KBM-7 (cell line): Measurements from ENCODE around the gene MGAT4D.
"Not testable (repeated sequence)": the region's sequence is repeated elsewhere in the genome, so short reads cannot be mapped to it uniquely, and the experiment has no call there.

Experiments
- DNase-seq: peaks from one replicate; pipeline ENCODE4 v3.0.0-alpha.2; 2015
- in situ Hi-C: fragments of 300-500 bp; cut with MboI; formaldehyde crosslinking; loops from 2 replicates; pipeline ENCODE4 v1.14.3; 2020; ENCODE audit warnings: low sequenced_read_pairs, low pct_unique_long_range_greater_than_20kb, mixed read lengths

Gene MGAT4D

DNA sequence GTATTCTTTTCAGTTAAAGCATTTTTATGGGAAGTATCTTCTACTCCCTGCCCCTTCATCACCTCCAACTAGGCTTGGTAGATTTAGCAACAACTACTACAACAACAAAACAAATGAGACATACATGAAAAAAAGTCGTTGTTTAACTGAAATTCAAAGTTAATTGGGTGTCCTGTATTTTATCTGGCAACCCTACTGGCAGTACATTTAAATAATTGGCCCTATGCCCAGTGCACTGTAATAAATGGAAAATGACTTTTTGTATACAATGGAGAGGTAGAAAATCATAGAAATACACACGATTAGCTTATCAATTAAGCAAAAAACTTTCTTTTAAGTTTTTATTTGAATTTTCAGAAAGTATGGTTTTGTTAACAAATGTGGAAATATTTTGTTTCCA lies 49.3 kb downstream of the MGAT4D start:
- in situ Hi-C loops, result no loop called here
- no peak for DNase-seq

- no peak for DNase-seq
Measured at GRCh38 chr4:140448162-140448561, 49.9 kb downstream of the MGAT4D start.

DNA sequence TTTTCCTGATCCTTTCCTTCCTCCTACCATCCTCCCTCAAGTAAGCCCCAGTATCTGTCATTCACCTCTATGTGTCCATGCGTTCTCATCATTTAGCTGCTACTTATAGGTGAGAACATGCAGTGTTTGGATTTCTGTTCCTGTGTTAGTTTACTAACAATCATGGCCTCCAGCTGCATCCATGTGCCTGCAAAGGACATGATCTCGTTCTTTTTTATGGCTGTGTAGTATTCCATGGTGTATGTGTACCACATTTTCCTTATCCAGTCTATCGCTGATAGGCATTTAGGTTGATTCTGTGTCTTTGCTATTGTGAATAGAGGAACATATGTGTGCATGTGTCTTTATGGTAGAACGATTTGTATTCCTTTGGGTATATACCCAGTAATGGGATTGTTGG lies 53.7 kb downstream of the MGAT4D start:
- in situ Hi-C loops, result not testable (repeated sequence)

More at GRCh38 chr4:140448162-140448561, 49.9 kb downstream of the MGAT4D start:
- in situ Hi-C loops, result no loop called here

DNA sequence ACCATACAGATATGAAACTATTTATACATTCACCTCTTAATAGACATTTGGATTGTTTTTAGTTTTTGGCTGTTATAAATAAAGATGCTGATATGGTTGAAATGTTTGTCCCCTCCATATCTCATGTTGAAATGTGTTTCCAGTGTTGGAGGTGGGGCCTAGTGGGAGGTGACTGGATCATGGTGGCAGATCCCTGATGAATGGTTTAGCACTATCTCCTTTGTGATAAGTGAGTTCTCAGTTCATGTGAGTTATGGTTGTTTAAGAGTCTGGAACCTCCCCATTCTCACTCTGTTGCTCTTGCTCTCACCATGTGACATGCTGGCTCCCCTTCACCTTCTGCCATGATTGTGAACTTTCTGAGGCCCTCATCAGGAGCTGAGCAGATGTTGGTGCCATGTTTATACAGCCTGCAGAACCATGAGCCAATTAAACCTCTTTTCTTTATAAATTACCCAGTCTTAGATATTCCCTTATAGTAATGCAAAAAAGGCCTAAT lies 58.4 kb downstream of the MGAT4D start:
- no peak for DNase-seq
- in situ Hi-C loops, result no loop called here

More for the DNA sequence above, 53.7 kb downstream of the MGAT4D start:
- DNase-seq, result not testable (repeated sequence)

GRCh38 chr4:140427919-140428471 lies 70.1 kb downstream of the MGAT4D start:
- no peak for DNase-seq
- in situ Hi-C loops, result no loop called here

GRCh38 chr4:140427106-140427918 lies 70.8 kb downstream of the MGAT4D start, which contains the start of gene CLGN:
Gene CLGN (minus strand): TSS chr4:140427648. CDS start chr4:140413078, 14,570 bp downstream.
- in situ Hi-C loops, result no loop called here
- peak; percentile 88 for DNase-seq

- peak; percentile 65 for DNase-seq
- in situ Hi-C loops, result no loop called here
Measured at GRCh38 chr4:140426610-140427105, 71.4 kb downstream of the MGAT4D start.

- in situ Hi-C loops, result no loop called here
- no peak for DNase-seq
Measured at GRCh38 chr4:140423106-140423505, 75.0 kb downstream of the MGAT4D start.

DNA sequence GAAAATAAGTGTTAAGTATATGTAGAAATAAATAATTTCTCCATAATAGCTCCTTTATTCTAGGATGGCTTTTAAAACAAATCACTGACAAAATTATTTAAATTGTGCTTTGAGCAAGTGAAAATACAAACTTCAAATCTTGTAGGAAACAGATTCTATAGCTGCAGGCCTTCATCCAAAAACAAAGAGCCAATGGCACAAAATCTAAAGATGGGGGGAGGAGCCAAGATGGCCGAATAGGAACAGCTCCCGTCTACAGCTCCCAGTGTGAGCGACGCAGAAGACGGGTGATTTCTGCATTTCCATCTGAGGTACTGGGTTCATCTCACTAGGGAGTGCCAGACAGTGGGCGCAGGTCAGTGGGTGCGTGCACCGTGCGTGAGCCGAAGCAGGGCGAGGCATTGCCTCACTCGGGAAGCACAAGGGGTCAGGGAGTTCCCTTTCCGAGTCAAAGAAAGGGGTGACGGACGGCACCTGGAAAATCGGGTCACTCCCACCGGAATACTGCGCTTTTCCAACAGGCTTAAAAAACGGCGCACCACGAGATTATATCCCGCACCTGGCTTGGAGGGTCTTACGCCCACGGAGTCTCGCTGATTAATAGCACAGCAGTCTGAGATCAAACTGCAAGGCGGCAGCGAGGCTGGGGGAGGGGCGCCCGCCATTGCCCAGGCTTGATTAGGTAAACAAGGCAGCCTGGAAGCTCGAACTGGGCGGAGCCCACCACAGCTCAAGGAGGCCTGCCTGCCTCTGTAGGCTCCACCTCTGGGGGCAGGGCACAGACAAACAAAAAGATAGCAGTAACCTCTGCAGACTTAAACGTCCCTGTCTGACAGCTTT lies 84.7 kb downstream of the MGAT4D start:
- DNase-seq, in situ Hi-C loops: not testable (repeated sequence)

GRCh38 chr4:140408974-140409373 lies 89.1 kb downstream of the MGAT4D start:
- no peak for DNase-seq
- in situ Hi-C loops, result no loop called here

GRCh38 chr4:140406292-140406691 lies 91.8 kb downstream of the MGAT4D start:
- in situ Hi-C loops, result no loop called here
- no peak for DNase-seq

GRCh38 chr4:140400111-140400510 lies 98.0 kb downstream of the MGAT4D start:
- no peak for DNase-seq
- in situ Hi-C loops, result no loop called here

DNA sequence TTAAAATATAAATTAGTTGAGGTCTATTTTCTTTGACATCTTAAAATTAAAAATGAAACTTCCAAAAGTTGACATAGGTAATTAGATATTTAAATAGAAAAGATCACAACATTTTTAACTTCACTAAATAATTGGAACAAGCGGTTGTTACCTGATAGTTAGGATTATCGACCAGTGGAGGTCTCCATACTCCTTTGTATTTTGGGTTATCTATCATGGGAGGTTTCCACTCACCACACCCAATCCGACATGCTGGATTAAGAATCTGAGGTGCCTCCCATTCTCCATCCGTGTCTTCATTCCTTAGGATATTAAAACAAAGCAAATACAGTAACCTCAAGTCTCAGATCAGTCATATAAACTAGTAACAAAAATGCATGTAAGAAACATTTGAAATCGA lies 102.4 kb downstream of the MGAT4D start:
- DNase-seq, result no peak
- in situ Hi-C loops, result no loop called here
